HG03558 (cell line): ENCODE measurements around the gene ALOX15B.

Experiments
- ATAC-seq: cut with Tn5 transposase; IDR thresholded peaks from one replicate; pipeline ENCODE4 v1.9.1; 2021; ENCODE audit warnings: moderate number of reproducible peaks; ENCODE audit not compliant: unreplicated experiment; ENCODE audit errors: extremely low read depth

Gene ALOX15B

GRCh38 chr17:8039611-8040168 lies 831 bp downstream of the ALOX15B start:
- ATAC-seq, result no peak

GRCh38 chr17:8041249-8041928 lies 2.5 kb downstream of the ALOX15B start:
- ATAC-seq, result no peak

- no peak for ATAC-seq
These were observed 3.1 kb downstream of the ALOX15B start for GRCh38 chr17:8041979-8042378.

- no peak for ATAC-seq
These were observed 6.3 kb downstream of the ALOX15B start for GRCh38 chr17:8044819-8045810.

GRCh38 chr17:8046306-8046928 lies 7.6 kb downstream of the ALOX15B start:
- no peak for ATAC-seq

- no peak for ATAC-seq
These were observed 8.3 kb downstream of the ALOX15B start for GRCh38 chr17:8046929-8047768.

GRCh38 chr17:8047769-8048110 lies 8.9 kb downstream of the ALOX15B start:
- ATAC-seq, result no peak

- no peak for ATAC-seq
These were observed 9.4 kb downstream of the ALOX15B start for GRCh38 chr17:8048236-8048635.

- ATAC-seq, result no peak
These were observed 9.9 kb downstream of the ALOX15B start for GRCh38 chr17:8048736-8049135.

GRCh38 chr17:8051831-8052230 lies 13.0 kb downstream of the ALOX15B start:
- ATAC-seq, result no peak

GRCh38 chr17:8052256-8053252 lies 13.7 kb downstream of the ALOX15B start:
- ATAC-seq, result no peak

- no peak for ATAC-seq
These were observed 14.7 kb downstream of the ALOX15B start for GRCh38 chr17:8053600-8053999.

- no peak for ATAC-seq
These were observed 17.0 kb downstream of the ALOX15B start for GRCh38 chr17:8055851-8056231.

GRCh38 chr17:8056232-8056975 lies 17.5 kb downstream of the ALOX15B start:
- no peak for ATAC-seq

GRCh38 chr17:8056976-8057625 lies 18.2 kb downstream of the ALOX15B start:
- no peak for ATAC-seq

- ATAC-seq, result no peak
These were observed 18.8 kb downstream of the ALOX15B start for GRCh38 chr17:8057691-8058114.

GRCh38 chr17:8059131-8059530 lies 20.3 kb downstream of the ALOX15B start:
- ATAC-seq, result no peak
